DMS114 treated with DMSO at 0.1 percent for 48 hours (cell line): ENCODE results near the gene CD109.
"Not testable (repeated sequence)": the region's sequence is repeated elsewhere in the genome, so short reads cannot be mapped to it uniquely, and the experiment has no call there.

Experiments
- DNase-seq: peaks from one replicate; lab custom pipeline; 2025; ENCODE audit not compliant: unreplicated experiment; lab: John Stamatoyannopoulos, UW

The CD109 gene

GRCh38 chr6:73724389-73724788 lies 28.4 kb downstream of the CD109 start:
- no peak for DNase-seq

- not testable (repeated sequence) for DNase-seq
These were observed 29.2 kb downstream of the CD109 start for GRCh38 chr6:73725192-73725591.

- no peak for DNase-seq
These were observed 31.1 kb downstream of the CD109 start for GRCh38 chr6:73727114-73727513.

- DNase-seq, result no peak
These were observed 32.7 kb downstream of the CD109 start for GRCh38 chr6:73728548-73729205.

GRCh38 chr6:73731285-73731684 lies 35.3 kb downstream of the CD109 start:
- DNase-seq, result no peak

- DNase-seq, result peak; percentile 50
These were observed 37.1 kb downstream of the CD109 start for GRCh38 chr6:73732845-73733675.

GRCh38 chr6:73733791-73734190 lies 37.8 kb downstream of the CD109 start:
- DNase-seq, result no peak

- no peak for DNase-seq
These were observed 38.9 kb downstream of the CD109 start for GRCh38 chr6:73734832-73735453.

- DNase-seq, result no peak
These were observed 42.5 kb downstream of the CD109 start for GRCh38 chr6:73738367-73739028.

GRCh38 chr6:73739096-73739495 lies 43.1 kb downstream of the CD109 start:
- DNase-seq, result peak; percentile 56

- DNase-seq, result no peak
These were observed 46.4 kb downstream of the CD109 start for GRCh38 chr6:73742433-73742832.

GRCh38 chr6:73743081-73743480 lies 47.1 kb downstream of the CD109 start:
- DNase-seq, result no peak

GRCh38 chr6:73743556-73743955 lies 47.6 kb downstream of the CD109 start:
- DNase-seq, result no peak

- no peak for DNase-seq
These were observed 50.8 kb downstream of the CD109 start for GRCh38 chr6:73746787-73747186.

- no peak for DNase-seq
These were observed 51.3 kb downstream of the CD109 start for GRCh38 chr6:73747289-73747688.

GRCh38 chr6:73752943-73753342 lies 56.9 kb downstream of the CD109 start:
- no peak for DNase-seq

GRCh38 chr6:73766040-73766439 lies 70.0 kb downstream of the CD109 start:
- DNase-seq, result no peak

GRCh38 chr6:73768558-73768957 lies 72.6 kb downstream of the CD109 start:
- DNase-seq, result no peak

- DNase-seq, result no peak
These were observed 74.0 kb downstream of the CD109 start for GRCh38 chr6:73769976-73770375.

GRCh38 chr6:73774311-73774774 lies 78.3 kb downstream of the CD109 start:
- no peak for DNase-seq

- DNase-seq, result no peak
These were observed 83.9 kb downstream of the CD109 start for GRCh38 chr6:73779943-73780342.
